Pancreas (tissue), 10 donors: ENCODE results near the gene TPSD1. TPM values are rescaled to one million over a fixed set of nuclear protein-coding genes. Genes with fewer than 3 reads are reported as not detected.
A peak's percentile ranks its signal among the peaks of the same experiment; 100 is the strongest.
"Not testable (repeated sequence)": the region's sequence is repeated elsewhere in the genome, so short reads cannot be mapped to it uniquely, and the experiment has no call there.

ENCODE experiments used
- ATAC-seq, 4 donors: fragments of 200-7000 bp; cut with Tn5 transposase; one replicate each; pipeline versions ENCODE4 v1.8.0 to v1.9.1; 2020; ENCODE audit warnings: mild to moderate bottlenecking in 4 of 4, moderate library complexity in 4 of 4
- DNase-seq, 6 donors: peaks; one replicate each; pipeline ENCODE4 v3.0.0-alpha.2; 2020
- FAIRE-seq: peaks from 2 replicates; lab custom pipeline; 2012; peaks lifted over from hg19 to GRCh38; lab: Jason Lieb, UNC
- H3K27ac ChIP-seq, 4 donors: fragments of 200-600 bp; sonication (generic); 1 replicate in 3 of 4; 2 replicates in 1 of 4; pipeline versions ENCODE4 v1.5.0 to v1.8.0; 2020
- H3K27me3 ChIP-seq, 4 donors: fragments of 200-600 bp; one replicate each; pipeline ENCODE4 v1.8.0; 2021
- H3K36me3 ChIP-seq, 3 donors: fragments of 200-600 bp; sonication (generic) in 1 of 3; one replicate each; pipeline versions ENCODE4 v1.5.0 to v1.8.0; 2020 to 2021
- H3K4me1 ChIP-seq, 3 donors: fragments of 200-600 bp; one replicate each; pipeline ENCODE4 v1.8.0; 2021
- H3K4me3 ChIP-seq, 4 donors: fragments of 200-600 bp; sonication (generic) in 2 of 4; one replicate each; pipeline versions ENCODE4 v1.5.0 to v1.8.0; 2020 to 2021
- H3K9me3 ChIP-seq, 4 donors: fragments of 200-600 bp; one replicate each; pipeline ENCODE4 v1.8.0; 2021
- WGBS, 2 donors: extraction: QIAGEN DNeasy Blood & Tissue Kit; methylation state at CpG; one replicate each; pipeline ENCODE4 v1.1.7; 2013; 5-methylcytosine and 5-hydroxymethylcytosine counted together
- intact Hi-C, 3 donors: fragments of 100-400 bp; cut with DNase I; formaldehyde crosslinking; loops; one replicate each; pipeline versions ENCODE4 v1.11.1 to v1.14.2; 2022
- polyA plus RNA-seq, 2 donors: library from polyadenylated mRNA; stranded (reverse); fragments of 200-250 nt; gene quantifications; one replicate each; pipeline ENCODE4 v1.2.3, GENCODE V29; 2013
- total RNA-seq, 6 donors: library from RNA; stranded (reverse); fragmentation: NEBNext Ultra II Directional in 4 of 6; extraction: Animal tissue kit (Norgen Biotek cat#: 25700) in 4 of 6; gene quantifications; one replicate each; pipeline versions ENCODE4 v1.2.1 to v1.2.4, GENCODE V29; 2021 to 2023
- TF ChIP-seq, protein P1 (sequence below), 4 donors: fragments of 200-600 bp; sonication (generic) in 3 of 4; IDR thresholded peaks; one replicate each; pipeline versions ENCODE4 v1.5.0 to v1.8.0; 2021; ENCODE audit warnings: antibody characterized with exemption in 4 of 4
- donor health status: healthy with polysubstance abuse.
- donor health status: DM: no; HTN: no; CAD: no; lungs with moderate emphysema.
- donor health status: DM: no; HTN: no; CAD: no.
- donor health status: control.
- donor health status: control.
- donor health status: Bipolar disorder and iron deficiency.
- donor health status: DM: yes; HTN: yes; CAD: no.
- donor health status: DM: no; HTN: no; CAD: no.
- donor health status: DM: no; HTN: no; CAD: no.
- donor health status: DM: yes; HTN: yes; CAD: no.

The TPSD1 gene
- total RNA-seq (under 1 TPM in 1 of 6 donors, not detected in 5; 0.61 TPM), polyA plus RNA-seq (under 1 TPM; 0.19 to 0.26 TPM)

DNA sequence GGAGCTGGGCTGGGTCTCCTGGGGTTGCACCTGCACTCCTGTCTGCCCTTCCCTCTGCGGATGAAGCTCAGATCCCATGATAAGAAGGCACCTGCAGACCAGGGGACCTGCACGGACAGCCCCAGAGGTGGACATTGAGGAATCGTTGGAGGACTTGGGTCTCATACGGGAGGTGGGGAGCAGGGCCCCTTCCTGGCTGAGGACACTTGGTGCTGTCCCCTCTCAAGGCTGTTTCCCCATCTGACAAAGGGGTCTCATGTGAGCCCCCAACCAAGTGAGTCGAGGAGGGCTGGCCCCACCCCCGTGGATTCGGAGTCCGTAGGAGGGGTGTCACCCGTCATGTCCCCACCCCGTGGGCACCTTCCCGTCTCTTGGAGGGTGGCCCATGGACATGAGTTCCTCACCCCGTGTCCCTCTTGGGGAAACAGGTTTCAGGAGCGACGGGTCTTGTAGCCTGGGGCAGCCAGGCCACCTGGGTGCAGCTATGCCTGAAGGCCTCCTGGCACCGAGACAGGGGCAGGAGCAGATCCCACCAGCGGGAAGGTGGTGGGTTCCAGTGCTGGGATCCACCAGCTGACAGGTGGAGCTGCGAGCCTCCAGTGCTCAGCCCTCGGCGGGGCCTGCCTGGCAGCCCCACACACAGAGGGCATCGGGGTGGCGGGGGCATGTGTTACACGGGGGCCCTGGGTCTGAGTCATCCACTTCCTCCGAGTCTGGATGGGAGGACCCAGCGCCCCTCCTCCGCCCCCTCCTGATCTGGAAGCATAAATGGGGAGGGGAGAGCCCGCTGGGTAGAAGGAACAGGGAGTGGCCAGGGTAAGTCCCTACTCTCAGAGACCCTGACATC is at the start of gene TPSD1:
TSS of gene TPSD1 (plus strand) at position 794 of the 847 bp plus-strand sequence. CDS start 212 bp downstream, outside the sequence.
- H3K4me1 ChIP-seq, FAIRE-seq, H3K9me3 ChIP-seq, H3K36me3 ChIP-seq, H3K27me3 ChIP-seq, H3K27ac ChIP-seq, intact Hi-C loops, H3K4me3 ChIP-seq, DNase-seq: not testable (repeated sequence)
- WGBS, 2 donors: 50 to 65% methylated on average over 21 to 26 of the region's 26 CpGs
- peak in 1 of 4 donors; percentile 8 for ATAC-seq

DNA sequence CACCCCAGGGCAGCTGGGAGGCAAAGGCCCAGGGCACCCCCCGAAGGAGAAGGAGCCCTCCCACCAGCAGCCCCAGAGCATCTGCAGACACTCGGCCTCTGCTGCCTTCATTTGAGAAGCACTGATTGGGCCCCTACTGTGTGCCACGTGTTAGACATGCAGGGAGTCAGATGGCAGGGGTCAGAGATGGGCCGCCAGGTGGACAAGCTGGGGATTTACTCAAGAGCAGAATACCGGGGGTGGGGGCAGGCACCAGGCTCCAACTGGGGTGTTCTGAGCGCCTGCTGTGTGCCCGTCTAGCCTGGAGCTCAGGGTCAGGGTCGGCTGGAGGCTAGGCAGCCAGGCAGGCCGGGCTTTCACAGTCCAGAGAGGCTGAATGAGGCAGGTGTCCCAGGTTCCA is 49.5 kb upstream of the TPSD1 start:
- Histone ChIP-seq H3K27ac (no peak overlapping the region), H3K27me3 (no peaks in the 10 kb centered on the region)
- 50 to 55% methylated on average over 9 of the region's 9 CpGs for WGBS, 2 donors

DNA sequence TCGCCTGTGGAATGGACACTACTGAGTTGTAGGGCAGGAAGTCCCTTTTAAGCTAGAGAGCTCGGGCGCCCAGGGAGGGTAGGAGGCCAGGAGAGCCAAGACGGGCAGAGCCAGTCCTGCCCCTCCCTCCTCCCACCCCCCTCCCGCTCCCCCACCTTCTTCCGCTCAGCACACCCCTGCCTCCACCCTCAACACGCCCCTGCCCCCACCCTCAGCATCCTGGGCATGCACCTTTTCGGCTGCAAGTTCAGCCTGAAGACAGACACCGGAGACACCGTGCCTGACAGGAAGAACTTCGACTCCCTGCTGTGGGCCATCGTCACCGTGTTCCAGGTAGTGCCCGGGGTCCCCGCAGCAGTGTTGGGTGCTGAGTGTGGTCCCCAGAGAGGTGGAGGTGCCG is 49.1 kb upstream of the TPSD1 start:
- Histone ChIP-seq H3K36me3 (no peaks in the 10 kb centered on the region), H3K4me3 (no peak overlapping the region), H3K27ac (no peak overlapping the region), H3K9me3 (no peaks in the 10 kb centered on the region), H3K27me3 (no peaks in the 10 kb centered on the region), H3K4me1 (no peaks in the 10 kb centered on the region)
- DNase-seq: no peak
- no peak for FAIRE-seq
- TF ChIP-seq, protein P1, sequence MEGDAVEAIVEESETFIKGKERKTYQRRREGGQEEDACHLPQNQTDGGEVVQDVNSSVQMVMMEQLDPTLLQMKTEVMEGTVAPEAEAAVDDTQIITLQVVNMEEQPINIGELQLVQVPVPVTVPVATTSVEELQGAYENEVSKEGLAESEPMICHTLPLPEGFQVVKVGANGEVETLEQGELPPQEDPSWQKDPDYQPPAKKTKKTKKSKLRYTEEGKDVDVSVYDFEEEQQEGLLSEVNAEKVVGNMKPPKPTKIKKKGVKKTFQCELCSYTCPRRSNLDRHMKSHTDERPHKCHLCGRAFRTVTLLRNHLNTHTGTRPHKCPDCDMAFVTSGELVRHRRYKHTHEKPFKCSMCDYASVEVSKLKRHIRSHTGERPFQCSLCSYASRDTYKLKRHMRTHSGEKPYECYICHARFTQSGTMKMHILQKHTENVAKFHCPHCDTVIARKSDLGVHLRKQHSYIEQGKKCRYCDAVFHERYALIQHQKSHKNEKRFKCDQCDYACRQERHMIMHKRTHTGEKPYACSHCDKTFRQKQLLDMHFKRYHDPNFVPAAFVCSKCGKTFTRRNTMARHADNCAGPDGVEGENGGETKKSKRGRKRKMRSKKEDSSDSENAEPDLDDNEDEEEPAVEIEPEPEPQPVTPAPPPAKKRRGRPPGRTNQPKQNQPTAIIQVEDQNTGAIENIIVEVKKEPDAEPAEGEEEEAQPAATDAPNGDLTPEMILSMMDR (IDR thresholded peaks at IDR 0.05): no peak
- intact Hi-C loops: no loop called here
- no peak for ATAC-seq
- WGBS, 2 donors: 64 to 79% methylated on average over 14 to 16 of the region's 16 CpGs

More for the DNA sequence above, 49.5 kb upstream of the TPSD1 start:
- DNase-seq: no peak
- FAIRE-seq: no peak
- ATAC-seq: no peak
- H3K4me3 ChIP-seq: no peak overlapping the region
- H3K9me3 ChIP-seq: no peaks in the 10 kb centered on the region
- TF ChIP-seq, protein P1 (IDR thresholded peaks at IDR 0.05): no peak
- intact Hi-C loops: no loop called here
- H3K4me1 ChIP-seq: no peaks in the 10 kb centered on the region
- no peaks in the 10 kb centered on the region for H3K36me3 ChIP-seq

DNA sequence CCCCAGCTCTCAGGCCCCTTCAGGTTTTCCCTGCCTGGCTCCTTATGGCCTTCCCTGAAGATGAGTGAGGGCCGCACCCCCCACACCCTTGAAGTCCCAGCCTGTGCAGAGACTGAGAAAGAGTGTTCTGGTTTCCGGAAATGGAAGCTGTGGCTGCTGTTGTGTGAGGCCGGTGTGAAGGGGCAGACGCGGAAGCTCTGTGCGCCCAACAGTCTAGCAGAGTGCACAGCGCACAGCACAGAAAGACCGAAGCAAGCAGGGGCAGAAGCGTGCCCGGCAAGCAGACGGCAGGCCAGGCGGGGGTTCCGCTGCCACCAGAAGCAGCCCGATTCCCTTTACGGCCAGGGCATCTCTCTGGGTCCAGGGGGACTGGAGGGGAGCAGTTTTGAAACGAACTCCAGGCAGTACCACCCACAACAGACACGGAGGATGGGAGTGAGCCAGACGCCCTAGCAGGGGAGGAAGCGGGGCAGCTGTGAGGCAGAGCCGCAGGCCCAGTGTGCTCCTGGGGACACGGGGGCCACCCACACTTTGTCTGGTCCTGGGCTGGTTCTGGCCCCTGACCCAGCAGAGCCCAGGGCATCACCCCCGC is 47.5 kb upstream of the TPSD1 start:
- H3K27me3 ChIP-seq: no peaks in the 10 kb centered on the region
- H3K4me1 ChIP-seq: no peaks in the 10 kb centered on the region
- FAIRE-seq: no peak
- DNase-seq: no peak
- 66 to 74% methylated on average over 22 of the region's 22 CpGs for WGBS, 2 donors
- H3K27ac ChIP-seq: no peak overlapping the region
- no peak overlapping the region for H3K4me3 ChIP-seq
- ATAC-seq: no peak
- no peaks in the 10 kb centered on the region for H3K36me3 ChIP-seq
- TF ChIP-seq, protein P1 (IDR thresholded peaks at IDR 0.05): no peak
- no peaks in the 10 kb centered on the region for H3K9me3 ChIP-seq
- intact Hi-C loops: no loop called here

DNA sequence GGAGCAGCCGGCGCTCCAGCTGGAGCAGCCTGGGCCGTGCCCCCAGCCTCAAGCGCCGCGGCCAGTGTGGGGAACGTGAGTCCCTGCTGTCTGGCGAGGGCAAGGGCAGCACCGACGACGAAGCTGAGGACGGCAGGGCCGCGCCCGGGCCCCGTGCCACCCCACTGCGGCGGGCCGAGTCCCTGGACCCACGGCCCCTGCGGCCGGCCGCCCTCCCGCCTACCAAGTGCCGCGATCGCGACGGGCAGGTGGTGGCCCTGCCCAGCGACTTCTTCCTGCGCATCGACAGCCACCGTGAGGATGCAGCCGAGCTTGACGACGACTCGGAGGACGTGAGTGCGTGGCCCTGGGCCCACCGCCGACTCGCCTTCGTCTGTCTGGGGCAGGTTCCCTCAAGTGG is 46.8 kb upstream of the TPSD1 start:
- no peaks in the 10 kb centered on the region for H3K36me3 ChIP-seq
- H3K27me3 ChIP-seq: no peaks in the 10 kb centered on the region
- no peak overlapping the region for H3K4me3 ChIP-seq
- ATAC-seq: no peak
- TF ChIP-seq, protein P1 (IDR thresholded peaks at IDR 0.05): no peak
- WGBS, 2 donors: 79 to 89% methylated on average over 35 to 43 of the region's 43 CpGs
- no peak overlapping the region for H3K27ac ChIP-seq
- no peaks in the 10 kb centered on the region for H3K9me3 ChIP-seq
- no peak for DNase-seq
- intact Hi-C loops: no loop called here
- no peaks in the 10 kb centered on the region for H3K4me1 ChIP-seq
- FAIRE-seq: no peak
